HepG2 (cell line): Measurements from ENCODE around the gene ZSWIM5.
"Not testable (repeated sequence)": the region's sequence is repeated elsewhere in the genome, so short reads cannot be mapped to it uniquely, and the experiment has no call there.

Experiments
- ATF3 ChIP-seq: sonication (generic); formaldehyde crosslinking; IDR thresholded peaks from 2 replicates; pipeline ENCODE4 v1.4.0; 2020; ENCODE audit warnings: missing genetic modification reagents
- ATF6 ChIP-seq: sonication (generic); formaldehyde crosslinking; conservative IDR thresholded peaks from 2 replicates; pipeline ENCODE4 v1.4.0; 2020; ENCODE audit warnings: missing genetic modification reagents
- ATF7-NPFF ChIP-seq: sonication (generic); formaldehyde crosslinking; IDR thresholded peaks from 2 replicates; pipeline ENCODE4 v1.8.1; 2023; ENCODE audit warnings: mild to moderate bottlenecking, low read depth, missing genetic modification reagents, moderate library complexity
- ESRRA ChIP-seq: sonication (generic); formaldehyde crosslinking; IDR thresholded peaks from 2 replicates; pipeline ENCODE4 v1.5.1; 2020; ENCODE audit warnings: mild to moderate bottlenecking, low read depth, missing genetic modification reagents
- RAD21 ChIP-seq: fragments of 450-650 bp; formaldehyde crosslinking; IDR thresholded peaks from 2 replicates; pipeline ENCODE4 v1.5.0; 2020; ENCODE audit warnings: mild to moderate bottlenecking
- ZC3H4 ChIP-seq: sonication (generic); formaldehyde crosslinking; IDR thresholded peaks from 2 replicates; pipeline ENCODE4 v1.4.0; 2020; ENCODE audit warnings: missing genetic modification reagents, borderline replicate concordance
- ZNF281 ChIP-seq: sonication (generic); formaldehyde crosslinking; IDR thresholded peaks from 2 replicates; pipeline ENCODE4 v1.4.0; 2020; ENCODE audit warnings: missing genetic modification reagents, borderline replicate concordance
- ZNF660 ChIP-seq: sonication (generic); formaldehyde crosslinking; IDR thresholded peaks from 2 replicates; pipeline ENCODE4 v1.5.1; 2020; ENCODE audit warnings: mild to moderate bottlenecking, low read depth, missing genetic modification reagents, borderline replicate concordance

GRCh38 chr1:45164307-45164706 lies 42.1 kb downstream of the ZSWIM5 start:
- TF ChIP-seq ATF7-NPFF (CRISPR knock-in tag); ATF3 (CRISPR knock-in tag); ZNF281 (CRISPR knock-in tag); ZC3H4; RAD21 (CRISPR knock-in tag); ZNF660 (CRISPR knock-in tag); ATF6 (CRISPR knock-in tag); ESRRA (CRISPR knock-in tag): not testable (repeated sequence)
